Measurements from ENCODE around the gene DCN.

GRCh38 chr12:91133871-91134270 lies 48.7 kb downstream of the DCN start:
- TF ChIP-seq EZH2 (IDR thresholded peaks at IDR 0.05; ENCODE audit: insufficient read depth, poor library complexity, severe bottlenecking) (no peak), EZH2phosphoT487 (IDR thresholded peaks at IDR 0.05; ENCODE audit: insufficient read depth, low read depth) (0 out of 2 replicates have a peak, but pooled peaks have one; percentile 43)
